Fibroblast of gingiva (primary cell): ENCODE results near the gene UBE2E1.

Experiments
- DNase-seq: peaks from one replicate; pipeline ENCODE4 v3.0.0-alpha.2; 2011; ENCODE audit warnings: low read depth

UBE2E1 gene

GRCh38 chr3:23795096-23795495 is 10.7 kb upstream of the UBE2E1 start:
- no peak for DNase-seq

GRCh38 chr3:23796518-23796917 is 9.2 kb upstream of the UBE2E1 start:
- DNase-seq: no peak

DNA sequence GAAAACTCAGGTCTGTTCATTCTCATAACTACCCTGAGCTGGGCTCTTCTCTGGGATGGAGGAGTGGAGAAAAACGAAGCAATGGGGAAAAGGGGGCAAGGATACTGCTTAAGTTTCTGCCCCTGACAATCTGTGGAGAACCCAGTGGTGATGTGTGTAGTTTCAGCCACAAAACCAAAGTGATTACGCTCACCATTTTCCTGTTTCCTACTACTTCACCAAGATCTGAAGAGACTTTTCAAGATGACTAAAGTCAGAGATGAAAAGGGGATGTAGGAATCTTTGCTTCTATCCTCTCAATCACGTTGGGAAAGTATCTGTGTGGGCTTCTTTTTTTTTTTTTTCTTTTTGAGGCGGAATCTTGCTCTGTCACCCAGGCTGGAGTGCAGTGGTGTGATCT is 8.3 kb upstream of the UBE2E1 start:
- DNase-seq: no peak

DNA sequence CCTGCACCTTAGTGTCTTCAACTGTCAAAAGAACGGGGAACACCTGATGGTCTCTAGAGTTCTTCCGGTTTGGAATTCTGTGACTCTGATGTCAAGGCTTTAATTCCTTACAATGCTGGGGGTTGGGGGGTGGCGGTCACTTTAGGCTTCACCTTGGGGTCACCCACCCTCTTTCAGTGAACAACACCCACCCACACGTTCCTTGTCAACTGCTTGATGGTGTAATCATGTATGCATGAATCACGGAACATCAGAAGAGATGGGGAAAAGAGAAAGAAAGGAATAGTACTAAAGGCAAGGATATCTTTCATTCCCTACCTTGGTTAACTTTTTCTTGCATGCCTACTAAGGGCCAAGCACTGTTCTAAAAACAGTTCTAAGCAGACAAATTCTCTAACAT is 7.3 kb upstream of the UBE2E1 start:
- DNase-seq: no peak

GRCh38 chr3:23798876-23799275 is 6.9 kb upstream of the UBE2E1 start:
- DNase-seq: no peak

GRCh38 chr3:23800731-23801130 is 5.0 kb upstream of the UBE2E1 start:
- peak; percentile 20 for DNase-seq

DNA sequence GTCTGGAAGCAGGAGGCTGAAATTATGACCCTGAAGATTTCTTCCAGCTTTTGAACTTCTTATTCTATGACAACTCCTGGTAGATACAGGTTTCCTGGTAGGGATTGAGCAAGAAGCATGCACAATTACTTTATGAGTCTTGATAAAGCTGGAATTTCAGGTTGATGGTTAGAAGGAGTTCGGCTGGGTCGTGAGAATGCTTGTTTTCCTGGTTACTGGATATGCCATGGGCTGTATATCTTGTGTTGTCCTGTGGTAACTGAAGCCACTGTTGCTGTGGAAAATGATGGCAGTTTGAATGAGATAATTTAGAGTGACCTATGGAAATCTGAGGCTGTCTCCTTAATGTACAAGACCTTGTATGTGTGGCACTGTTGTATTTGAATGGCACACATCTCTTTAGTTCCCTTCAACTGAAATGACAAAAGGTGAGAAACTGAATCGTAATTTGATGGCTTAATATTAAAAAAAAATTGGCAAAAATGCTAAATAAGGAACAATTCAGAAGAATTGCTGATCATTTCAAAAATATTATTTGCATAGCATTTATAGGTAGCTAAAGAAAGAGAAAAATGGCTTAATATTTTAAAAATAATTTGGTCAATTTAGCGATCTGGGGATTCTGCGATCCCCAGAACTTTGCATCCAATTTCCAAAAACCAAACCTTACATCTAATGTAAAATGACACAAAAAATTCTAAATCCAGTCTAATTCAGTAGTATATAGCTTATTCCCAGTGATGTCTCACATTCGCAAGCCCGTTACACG is 1.1 kb upstream of the UBE2E1 start:
- no peak for DNase-seq

GRCh38 chr3:23805210-23805632 is 534 bp upstream of the UBE2E1 start:
- no peak for DNase-seq

- DNase-seq: no peak
Observed at GRCh38 chr3:23806534-23807423, 1.0 kb downstream of the UBE2E1 start.

DNA sequence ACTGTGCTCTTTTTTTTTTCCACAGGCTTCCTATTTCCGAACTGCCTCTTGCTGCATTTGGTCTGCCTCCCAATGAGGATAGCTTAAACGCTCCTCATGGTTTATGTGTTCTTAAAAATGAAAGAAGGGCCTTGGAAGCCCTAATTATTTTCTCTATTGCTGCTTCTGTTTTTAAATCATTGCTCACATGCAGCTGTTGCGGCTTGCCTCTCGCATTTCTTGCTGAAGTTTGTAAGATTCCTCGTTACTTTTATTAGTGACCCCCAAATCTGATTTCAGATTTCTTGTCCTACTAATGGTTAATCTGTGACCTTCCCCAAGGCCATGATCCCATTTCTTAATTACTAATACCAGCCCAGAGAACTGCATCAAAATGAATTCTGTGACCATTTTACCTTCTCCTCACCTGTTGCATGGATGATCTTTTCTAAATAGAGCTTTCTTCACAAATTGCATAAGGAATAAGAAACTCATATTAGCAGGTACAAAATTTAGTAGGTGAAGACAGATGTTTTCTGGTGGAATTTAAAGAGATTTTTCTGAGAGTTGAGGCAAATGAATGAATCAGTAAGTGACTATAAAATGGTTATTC is 1.8 kb downstream of the UBE2E1 start:
- DNase-seq: peak; percentile 56

- DNase-seq: no peak
Observed at GRCh38 chr3:23808525-23808924, 2.8 kb downstream of the UBE2E1 start.

DNA sequence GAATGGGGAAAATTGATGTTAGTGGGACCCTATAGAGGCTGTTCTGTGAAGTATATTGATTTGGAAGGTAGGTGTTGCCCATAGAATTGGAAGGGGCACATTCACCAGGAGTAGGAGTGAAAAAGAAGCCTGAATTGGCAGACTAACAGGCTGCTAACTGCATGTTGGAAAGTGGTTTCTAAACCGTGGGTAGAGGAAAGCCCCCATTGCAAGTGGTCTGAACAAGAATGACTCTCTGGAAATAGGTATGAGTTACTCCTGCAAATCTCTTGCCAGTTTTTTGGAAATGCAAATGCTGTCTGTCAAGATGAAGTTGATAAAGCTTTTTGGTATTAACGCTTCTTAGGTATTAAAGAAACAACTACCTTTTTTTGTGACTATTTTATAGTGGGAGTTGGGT is 3.5 kb downstream of the UBE2E1 start:
- no peak for DNase-seq

GRCh38 chr3:23809840-23810342 is 4.1 kb downstream of the UBE2E1 start:
- no peak for DNase-seq

DNA sequence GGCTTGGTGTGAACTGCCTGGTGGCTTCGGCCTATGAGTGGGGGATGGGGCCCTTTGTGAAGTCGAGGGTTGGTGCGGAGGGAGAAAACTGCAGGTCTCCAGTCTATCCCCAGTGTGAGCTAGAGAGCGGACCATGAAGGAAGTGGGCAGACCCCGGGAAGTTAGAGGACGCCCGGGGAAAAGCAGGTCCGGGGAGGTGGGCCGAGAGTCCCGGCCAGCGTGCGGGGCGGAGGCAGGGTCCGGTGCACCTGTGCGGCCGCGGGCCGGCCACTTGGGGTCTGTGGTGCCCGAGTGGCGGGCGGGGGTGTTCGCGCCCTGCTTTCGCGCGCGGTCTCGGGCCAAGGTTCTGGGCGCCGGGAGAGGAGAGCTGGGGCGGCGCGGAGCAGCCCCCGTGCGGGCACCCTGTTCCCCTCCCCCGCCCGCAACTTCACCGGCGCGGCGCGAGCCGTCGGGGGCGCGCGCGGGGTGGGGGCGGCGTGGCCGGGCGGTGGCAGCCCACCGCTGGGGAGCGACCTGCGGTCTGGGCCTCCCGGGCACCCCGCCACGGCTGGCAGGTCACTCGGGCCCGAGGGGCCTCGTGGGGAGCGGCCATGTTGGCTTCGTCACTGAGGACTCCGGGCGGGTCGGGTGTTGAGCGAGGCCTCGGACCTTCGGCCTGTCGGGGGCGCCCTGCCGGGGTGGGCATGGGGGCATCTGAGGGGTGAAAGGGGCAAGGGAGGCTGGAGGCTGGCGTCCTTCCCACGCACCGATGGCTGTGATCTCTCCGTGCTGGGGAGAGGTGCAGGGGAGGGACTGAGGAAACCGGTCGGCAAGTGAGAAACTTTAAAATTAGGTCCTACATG is 4.8 kb downstream of the UBE2E1 start:
- DNase-seq: no peak

- DNase-seq: no peak
Observed at GRCh38 chr3:23811185-23811527, 5.4 kb downstream of the UBE2E1 start.

DNA sequence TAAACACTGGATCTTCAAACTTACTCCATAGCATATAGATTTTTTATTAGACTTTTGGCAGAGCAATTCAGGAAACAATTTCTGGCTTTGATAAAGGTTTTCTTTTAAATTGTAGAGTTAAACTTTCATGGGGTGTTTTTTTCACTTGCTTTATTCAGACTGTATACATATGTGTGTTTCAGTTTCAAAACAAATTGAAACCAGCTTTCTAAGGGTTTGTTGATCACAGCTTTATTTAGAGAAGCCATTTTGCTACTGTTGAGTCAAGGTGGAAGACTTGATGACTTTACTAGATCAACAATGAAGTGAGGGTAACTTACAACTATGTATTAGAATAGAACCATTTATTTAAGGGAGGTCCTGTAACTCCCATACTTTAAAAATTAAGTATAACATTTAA is 6.2 kb downstream of the UBE2E1 start:
- no peak for DNase-seq

DNA sequence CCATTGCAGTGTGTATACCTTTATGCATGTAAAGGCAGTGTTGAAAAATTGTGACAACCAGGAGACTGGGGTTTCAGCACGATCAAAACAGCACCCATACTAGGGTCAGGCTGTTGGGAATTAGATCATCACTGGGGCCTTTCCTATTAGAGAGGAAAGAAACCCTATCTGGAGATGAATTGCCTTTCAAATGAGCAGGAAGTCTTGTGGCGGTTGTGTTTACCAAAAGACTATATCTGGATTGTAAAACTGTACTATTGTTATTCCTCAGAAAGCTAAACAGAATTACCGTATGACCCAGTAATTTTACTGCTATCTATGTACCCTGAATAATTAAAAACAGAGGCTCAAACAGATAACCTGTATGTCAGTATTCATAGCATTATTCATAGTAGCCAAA is 10.1 kb downstream of the UBE2E1 start:
- DNase-seq: no peak

GRCh38 chr3:23816721-23817120 is 11.0 kb downstream of the UBE2E1 start:
- DNase-seq: no peak

DNA sequence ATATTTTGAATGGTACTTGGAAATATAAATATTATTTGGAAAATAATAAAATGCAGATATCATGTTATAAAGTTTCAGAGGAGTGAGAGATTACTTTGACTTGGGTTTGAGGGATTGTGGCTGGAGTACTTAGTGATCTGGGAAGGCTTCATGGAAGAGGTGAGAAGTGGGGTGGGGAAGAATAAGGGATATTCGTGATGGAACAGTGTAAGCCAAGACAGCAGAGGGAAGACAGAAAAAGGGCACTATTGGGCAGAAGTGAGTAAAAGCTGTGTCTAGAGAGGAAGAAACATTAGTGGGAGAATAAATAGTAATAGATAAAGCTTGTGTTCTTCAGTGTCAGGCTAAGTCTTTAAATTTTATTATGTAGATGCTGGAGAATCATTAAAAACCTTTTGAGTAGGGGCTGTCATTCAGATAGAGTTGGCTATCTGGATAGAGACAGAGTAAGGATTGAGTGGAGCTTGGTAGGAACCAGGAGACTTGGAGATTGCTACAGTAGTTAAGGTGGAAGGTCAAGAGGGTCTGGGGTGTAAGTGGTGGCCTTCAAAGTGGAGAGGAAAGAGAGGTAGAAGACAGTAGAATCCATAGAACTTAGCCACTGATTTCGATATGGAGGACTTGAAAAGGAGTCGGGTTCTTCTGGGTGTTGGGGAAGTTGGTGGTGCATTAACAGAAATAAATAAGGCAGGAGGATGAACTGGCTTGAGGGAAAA is 11.9 kb downstream of the UBE2E1 start:
- no peak for DNase-seq

- no peak for DNase-seq
Observed at GRCh38 chr3:23819599-23820360, 14.0 kb downstream of the UBE2E1 start.
